ENCODE results near the gene IFT43. TPM values are rescaled to one million over a fixed set of nuclear protein-coding genes. Genes with fewer than 3 reads are reported as not detected.

IFT43 gene
- polyA plus RNA-seq, 4 donors: 28.5 to 101 (median 55.5) TPM

- FAIRE-seq: no peak
- Histone ChIP-seq H3K27me3 (ENCODE audit: control insufficient read depth in 3 of 3, insufficient read depth in 3 of 3, low read length in 3 of 3) (peaks cover 0 to 6% (median 0%) of the 10 kb centered on the region in 3 donors), H3K9me3 (ENCODE audit: control insufficient read depth in 2 of 2, insufficient read depth in 1 of 2, low read depth in 1 of 2, low read length in 1 of 2) (no peaks in the 10 kb centered on the region), H3K36me3 (ENCODE audit: control insufficient read depth in 3 of 3, insufficient read depth in 2 of 3, low read depth in 1 of 3, low read length in 3 of 3) (no peaks in the 10 kb centered on the region), H3K4me1 (ENCODE audit: control insufficient read depth in 3 of 3, insufficient read depth in 2 of 3, low read depth in 1 of 3, low read length in 2 of 3) (no peaks in the 10 kb centered on the region), H3K27ac (ENCODE audit: low read depth in 1 of 3, low read length in 2 of 3) (peak overlapping the region in 1 of 3 donors; percentile 73), H3K4me3 (ENCODE audit: low read depth in 1 of 3, low read length in 3 of 3) (no peak overlapping the region)
- 69 to 73% (median 72%) methylated on average over 10 of the region's 10 CpGs for WGBS, 3 donors
- DNase-seq: no peak
These were observed 116.1 kb downstream of the IFT43 start for GRCh38 chr14:76101391-76102379.

GRCh38 chr14:76104802-76105355 lies 119.3 kb downstream of the IFT43 start:
- WGBS, 3 donors: 79 to 86% (median 80%) methylated on average over 8 of the region's 8 CpGs
- FAIRE-seq: no peak

DNA sequence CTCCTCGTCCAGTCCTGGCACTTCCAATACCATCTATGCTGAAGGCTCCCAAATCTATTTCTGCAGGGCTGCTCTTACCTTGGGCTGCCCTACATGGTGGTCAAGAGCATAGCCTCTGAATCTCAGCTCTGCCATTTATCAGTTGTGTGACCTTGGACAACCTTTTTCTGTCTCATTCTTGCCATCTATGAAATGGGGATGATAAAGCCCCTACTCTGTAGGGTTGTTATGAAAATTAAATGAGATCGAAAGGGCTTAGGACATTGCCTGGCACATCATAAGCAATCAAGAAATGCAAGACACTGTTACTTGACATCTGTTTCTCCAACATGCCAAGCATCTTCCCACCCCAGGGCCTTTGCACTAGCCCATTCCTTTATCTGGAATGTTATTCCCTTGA lies 120.6 kb downstream of the IFT43 start:
- Histone ChIP-seq H3K4me3 (ENCODE audit: low read depth in 1 of 3, low read length in 3 of 3) (no peak overlapping the region), H3K4me1 (ENCODE audit: control insufficient read depth in 3 of 3, insufficient read depth in 2 of 3, low read depth in 1 of 3, low read length in 2 of 3) (no peaks in the 10 kb centered on the region), H3K27ac (ENCODE audit: low read depth in 1 of 3, low read length in 2 of 3) (no peak overlapping the region), H3K27me3 (ENCODE audit: control insufficient read depth in 3 of 3, insufficient read depth in 3 of 3, low read length in 3 of 3) (no peaks in the 10 kb centered on the region), H3K9me3 (ENCODE audit: control insufficient read depth in 2 of 2, insufficient read depth in 1 of 2, low read depth in 1 of 2, low read length in 1 of 2) (no peaks in the 10 kb centered on the region), H3K36me3 (ENCODE audit: control insufficient read depth in 3 of 3, insufficient read depth in 2 of 3, low read depth in 1 of 3, low read length in 3 of 3) (no peaks in the 10 kb centered on the region)
- FAIRE-seq (no peak), DNase-seq (no peak)
- WGBS, 3 donors: 76 to 93% (median 85%) methylated on average over 2 of the region's 2 CpGs

More at GRCh38 chr14:76104802-76105355, 119.3 kb downstream of the IFT43 start:
- Histone ChIP-seq H3K4me3 (ENCODE audit: low read depth in 1 of 3, low read length in 3 of 3) (no peak overlapping the region), H3K27ac (ENCODE audit: low read depth in 1 of 3, low read length in 2 of 3) (no peak overlapping the region), H3K36me3 (ENCODE audit: control insufficient read depth in 3 of 3, insufficient read depth in 2 of 3, low read depth in 1 of 3, low read length in 3 of 3) (no peaks in the 10 kb centered on the region), H3K9me3 (ENCODE audit: control insufficient read depth in 2 of 2, insufficient read depth in 1 of 2, low read depth in 1 of 2, low read length in 1 of 2) (no peaks in the 10 kb centered on the region), H3K4me1 (ENCODE audit: control insufficient read depth in 3 of 3, insufficient read depth in 2 of 3, low read depth in 1 of 3, low read length in 2 of 3) (no peaks in the 10 kb centered on the region), H3K27me3 (ENCODE audit: control insufficient read depth in 3 of 3, insufficient read depth in 3 of 3, low read length in 3 of 3) (peaks cover 0 to 2% (median 0%) of the 10 kb centered on the region in 3 donors)
- DNase-seq: no peak

DNA sequence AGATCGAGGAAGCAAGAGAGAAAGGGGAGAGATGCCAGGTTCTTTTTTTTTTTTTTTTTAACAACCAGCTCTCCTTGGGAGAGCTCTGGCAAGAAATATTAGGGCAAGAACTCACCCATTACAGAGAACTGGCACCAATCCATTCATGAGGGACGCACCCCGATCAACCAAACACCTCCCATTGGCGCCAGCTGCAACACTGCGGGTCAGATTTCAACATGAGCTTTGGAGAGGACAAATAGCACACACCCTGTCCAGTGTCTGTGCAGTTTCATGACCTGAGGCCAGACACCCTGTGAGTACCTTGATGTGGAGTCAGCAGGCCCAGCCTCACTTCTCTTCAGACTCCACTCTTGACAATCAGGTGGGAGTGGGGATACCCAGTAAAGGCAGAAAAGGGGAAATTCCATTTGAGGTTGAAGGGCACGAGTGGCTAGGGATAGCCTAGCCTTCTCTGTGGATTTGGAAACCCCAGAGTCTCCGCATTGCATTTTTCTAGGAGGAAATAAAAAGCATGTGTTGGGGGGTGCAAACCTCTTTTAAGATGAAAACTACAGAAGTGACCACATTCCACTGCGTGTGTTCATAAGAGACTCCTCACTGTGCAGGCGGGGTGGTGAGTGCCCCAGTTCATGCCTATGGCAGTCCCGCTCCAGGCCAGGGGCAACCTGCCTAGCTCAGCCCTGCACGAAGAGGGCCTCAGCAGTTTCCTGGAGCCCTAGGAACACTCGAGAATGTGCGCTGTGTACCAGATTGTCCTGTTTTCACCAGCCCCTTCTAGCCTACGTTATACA lies 123.7 kb downstream of the IFT43 start:
- H3K27me3 ChIP-seq (ENCODE audit: control insufficient read depth in 3 of 3, insufficient read depth in 3 of 3, low read length in 3 of 3): peaks cover 0 to 3% (median 0%) of the 10 kb centered on the region in 3 donors
- 73 to 78% (median 76%) methylated on average over 14 of the region's 14 CpGs for WGBS, 3 donors
- H3K9me3 ChIP-seq (ENCODE audit: control insufficient read depth in 2 of 2, insufficient read depth in 1 of 2, low read depth in 1 of 2, low read length in 1 of 2): no peaks in the 10 kb centered on the region
- H3K36me3 ChIP-seq (ENCODE audit: control insufficient read depth in 3 of 3, insufficient read depth in 2 of 3, low read depth in 1 of 3, low read length in 3 of 3): no peaks in the 10 kb centered on the region
- no peak overlapping the region for H3K27ac ChIP-seq (ENCODE audit: low read depth in 1 of 3, low read length in 2 of 3)
- no peak for DNase-seq
- FAIRE-seq: no peak
- no peaks in the 10 kb centered on the region for H3K4me1 ChIP-seq (ENCODE audit: control insufficient read depth in 3 of 3, insufficient read depth in 2 of 3, low read depth in 1 of 3, low read length in 2 of 3)
- no peak overlapping the region for H3K4me3 ChIP-seq (ENCODE audit: low read depth in 1 of 3, low read length in 3 of 3)

DNA sequence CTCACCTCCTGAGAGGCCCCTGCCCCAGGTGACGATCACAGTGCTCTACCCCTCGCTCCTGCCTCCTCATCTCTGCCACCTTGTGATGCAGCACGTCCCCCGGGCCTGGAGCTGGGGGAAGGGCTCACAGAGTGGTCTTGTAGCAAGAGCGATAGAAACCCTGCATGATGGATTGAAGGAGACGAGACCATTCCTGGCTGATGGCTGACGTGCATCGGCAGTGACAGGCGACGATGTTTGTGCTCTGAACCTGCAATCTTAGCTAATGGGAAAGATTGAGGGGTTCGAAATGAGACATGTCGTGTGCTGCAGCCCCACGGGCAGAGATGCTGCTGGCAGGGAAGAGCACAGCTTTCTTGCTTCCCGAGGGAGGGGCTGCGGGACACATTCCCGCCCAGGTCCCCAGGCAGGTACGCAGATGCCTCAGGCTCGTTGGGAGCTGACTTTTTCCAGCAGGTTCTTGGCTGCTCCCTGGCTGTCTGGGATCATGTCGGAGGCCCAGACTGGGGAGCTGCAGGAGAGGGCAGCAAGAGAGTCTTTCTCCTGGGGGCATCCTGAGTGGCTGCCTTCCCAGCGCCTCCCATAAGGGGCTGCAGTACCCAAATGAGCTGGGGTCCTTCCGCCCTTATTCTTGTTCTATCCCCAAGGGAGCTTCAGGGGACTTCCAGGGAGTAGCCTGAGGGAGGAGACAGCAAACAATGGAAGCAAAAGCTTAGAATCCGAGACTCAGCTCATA lies 127.5 kb downstream of the IFT43 start:
- no peak for FAIRE-seq
- 66 to 69% (median 68%) methylated on average over 22 of the region's 22 CpGs for WGBS, 3 donors

GRCh38 chr14:76113691-76114090 lies 128.1 kb downstream of the IFT43 start:
- FAIRE-seq: no peak
- no peaks in the 10 kb centered on the region for H3K9me3 ChIP-seq (ENCODE audit: control insufficient read depth in 2 of 2, insufficient read depth in 1 of 2, low read depth in 1 of 2, low read length in 1 of 2)
- H3K27ac ChIP-seq (ENCODE audit: low read depth in 1 of 3, low read length in 2 of 3): no peak overlapping the region
- peaks cover 0 to 3% (median 0%) of the 10 kb centered on the region in 3 donors for H3K27me3 ChIP-seq (ENCODE audit: control insufficient read depth in 3 of 3, insufficient read depth in 3 of 3, low read length in 3 of 3)
- no peaks in the 10 kb centered on the region for H3K4me1 ChIP-seq (ENCODE audit: control insufficient read depth in 3 of 3, insufficient read depth in 2 of 3, low read depth in 1 of 3, low read length in 2 of 3)
- no peaks in the 10 kb centered on the region for H3K36me3 ChIP-seq (ENCODE audit: control insufficient read depth in 3 of 3, insufficient read depth in 2 of 3, low read depth in 1 of 3, low read length in 3 of 3)
- H3K4me3 ChIP-seq (ENCODE audit: low read depth in 1 of 3, low read length in 3 of 3): no peak overlapping the region
- no peak for DNase-seq
- WGBS, 3 donors: 48 to 54% (median 54%) methylated on average over 8 of the region's 8 CpGs

More for the DNA sequence above, 127.5 kb downstream of the IFT43 start:
- peaks cover 0 to 3% (median 0%) of the 10 kb centered on the region in 3 donors for H3K27me3 ChIP-seq (ENCODE audit: control insufficient read depth in 3 of 3, insufficient read depth in 3 of 3, low read length in 3 of 3)
- no peak for DNase-seq
- no peak overlapping the region for H3K4me3 ChIP-seq (ENCODE audit: low read depth in 1 of 3, low read length in 3 of 3)
- no peaks in the 10 kb centered on the region for H3K4me1 ChIP-seq (ENCODE audit: control insufficient read depth in 3 of 3, insufficient read depth in 2 of 3, low read depth in 1 of 3, low read length in 2 of 3)
- no peaks in the 10 kb centered on the region for H3K9me3 ChIP-seq (ENCODE audit: control insufficient read depth in 2 of 2, insufficient read depth in 1 of 2, low read depth in 1 of 2, low read length in 1 of 2)
- H3K27ac ChIP-seq (ENCODE audit: low read depth in 1 of 3, low read length in 2 of 3): no peak overlapping the region
- no peaks in the 10 kb centered on the region for H3K36me3 ChIP-seq (ENCODE audit: control insufficient read depth in 3 of 3, insufficient read depth in 2 of 3, low read depth in 1 of 3, low read length in 3 of 3)

GRCh38 chr14:76115010-76115422 lies 129.5 kb downstream of the IFT43 start:
- Histone ChIP-seq H3K9me3 (ENCODE audit: control insufficient read depth in 2 of 2, insufficient read depth in 1 of 2, low read depth in 1 of 2, low read length in 1 of 2) (no peaks in the 10 kb centered on the region), H3K27me3 (ENCODE audit: control insufficient read depth in 3 of 3, insufficient read depth in 3 of 3, low read length in 3 of 3) (peaks cover 0 to 3% (median 0%) of the 10 kb centered on the region in 3 donors), H3K4me1 (ENCODE audit: control insufficient read depth in 3 of 3, insufficient read depth in 2 of 3, low read depth in 1 of 3, low read length in 2 of 3) (no peaks in the 10 kb centered on the region), H3K36me3 (ENCODE audit: control insufficient read depth in 3 of 3, insufficient read depth in 2 of 3, low read depth in 1 of 3, low read length in 3 of 3) (no peaks in the 10 kb centered on the region), H3K27ac (ENCODE audit: low read depth in 1 of 3, low read length in 2 of 3) (no peak overlapping the region), H3K4me3 (ENCODE audit: low read depth in 1 of 3, low read length in 3 of 3) (no peak overlapping the region)
- FAIRE-seq (no peak), DNase-seq (no peak)
- 49 to 68% (median 54%) methylated on average over 2 of the region's 2 CpGs for WGBS, 3 donors
